Mesenchymal stem cell (in vitro differentiated cells and primary cell): ENCODE results near the gene SERPINE1.
"Not testable (repeated sequence)": the region's sequence is repeated elsewhere in the genome, so short reads cannot be mapped to it uniquely, and the experiment has no call there.

Source experiments
- DNase-seq: peaks from one replicate; pipeline ENCODE4 v3.0.0-alpha.2; 2013
- H2AFZ ChIP-seq: one replicate; pipeline ENCODE4 v1.6.1; 2013; ENCODE audit warnings: low read depth, mild to moderate bottlenecking, control low read depth, inconsistent platforms, low read length, moderate library complexity
- H2AK5ac ChIP-seq: 2 replicates; pipeline ENCODE4 v1.6.1; 2013; ENCODE audit warnings: low read length, moderate library complexity, mild to moderate bottlenecking, inconsistent platforms; ENCODE audit not compliant: severe bottlenecking
- H2BK120ac ChIP-seq: one replicate; pipeline ENCODE4 v1.6.1; 2013; ENCODE audit warnings: low read depth, mild to moderate bottlenecking, inconsistent platforms, low read length, moderate library complexity
- H2BK12ac ChIP-seq, 2 experiments: one replicate each; pipeline ENCODE4 v1.6.1; 2013; ENCODE audit warnings: inconsistent platforms in 2 of 2, low read length in 2 of 2, mild to moderate bottlenecking in 2 of 2, moderate library complexity in 2 of 2, control low read depth in 1 of 2
- H2BK15ac ChIP-seq: one replicate; pipeline ENCODE4 v1.6.1; 2013; ENCODE audit warnings: mild to moderate bottlenecking, low read depth, inconsistent platforms; ENCODE audit not compliant: poor library complexity, severe bottlenecking
- H2BK5ac ChIP-seq: 2 replicates; pipeline ENCODE4 v1.6.1; 2013; ENCODE audit warnings: low read depth, mild to moderate bottlenecking, low read length, control low read depth, inconsistent platforms; ENCODE audit not compliant: poor library complexity, severe bottlenecking
- H3K14ac ChIP-seq, 2 experiments: one replicate each; pipeline ENCODE4 v1.6.1; 2013; ENCODE audit warnings: inconsistent platforms in 2 of 2, low read length in 2 of 2, control low read depth in 1 of 2, mild to moderate bottlenecking in 1 of 2, moderate library complexity in 1 of 2
- H3K18ac ChIP-seq, 2 experiments: one replicate each; pipeline ENCODE4 v1.6.1; 2013; ENCODE audit warnings: inconsistent platforms in 2 of 2, low read length in 2 of 2, control low read depth in 1 of 2, low read depth in 1 of 2, mild to moderate bottlenecking in 1 of 2
- H3K23ac ChIP-seq, 2 experiments: one replicate each; pipeline ENCODE4 v1.6.1; 2013; ENCODE audit warnings: inconsistent platforms in 2 of 2, low read length in 2 of 2, mild to moderate bottlenecking in 2 of 2, moderate library complexity in 2 of 2, control low read depth in 1 of 2
- H3K27ac ChIP-seq: 2 replicates; pipeline ENCODE4 v1.5.1; 2013; ENCODE audit warnings: mild to moderate bottlenecking, moderate library complexity, low read length, control low read depth, inconsistent platforms; ENCODE audit not compliant: poor library complexity, severe bottlenecking
- H3K27me3 ChIP-seq, 2 experiments: 2 replicates each; pipeline versions ENCODE4 v1.6.1 to v1.7.0; 2013; ENCODE audit warnings: low read length in 2 of 2, mild to moderate bottlenecking in 2 of 2, moderate library complexity in 2 of 2, control low read depth in 1 of 2, inconsistent platforms in 1 of 2; ENCODE audit not compliant: control insufficient read depth in 1 of 2, insufficient read depth in 1 of 2
- H3K36me3 ChIP-seq, 2 experiments: 2 replicates each; pipeline versions ENCODE4 v1.6.1 to v1.7.0; 2013; ENCODE audit warnings: low read length in 2 of 2, control low read depth in 1 of 2, inconsistent platforms in 1 of 2, low read depth in 1 of 2, mild to moderate bottlenecking in 1 of 2; ENCODE audit not compliant: insufficient read depth in 2 of 2, control insufficient read depth in 1 of 2
- H3K4ac ChIP-seq, 2 experiments: one replicate each; pipeline ENCODE4 v1.6.1; 2013; ENCODE audit warnings: inconsistent platforms in 2 of 2, low read length in 2 of 2, mild to moderate bottlenecking in 2 of 2, moderate library complexity in 2 of 2, control low read depth in 1 of 2, low read depth in 1 of 2
- H3K4me1 ChIP-seq: 2 replicates; pipeline ENCODE4 v1.6.1; 2013; ENCODE audit warnings: low read depth, low read length, control low read depth; ENCODE audit not compliant: control insufficient read depth, insufficient read depth
- H3K4me2 ChIP-seq: 2 replicates; pipeline ENCODE4 v1.6.1; 2013; ENCODE audit warnings: low read length, mild to moderate bottlenecking, inconsistent platforms; ENCODE audit not compliant: poor library complexity, severe bottlenecking
- H3K4me3 ChIP-seq, 2 experiments: 2 replicates each; pipeline versions ENCODE4 v1.5.1 to v1.7.0; 2013; ENCODE audit warnings: low read length in 2 of 2, mild to moderate bottlenecking in 2 of 2, control low read depth in 1 of 2, low read depth in 1 of 2; ENCODE audit not compliant: insufficient read depth in 1 of 2
- H3K79me1 ChIP-seq: replicated peaks from 2 replicates; pipeline ENCODE4 v1.6.1; 2013; ENCODE audit warnings: mild to moderate bottlenecking, control low read depth, low read length, inconsistent platforms; ENCODE audit not compliant: poor library complexity, severe bottlenecking
- H3K9ac ChIP-seq: 2 replicates; pipeline ENCODE4 v1.7.0; 2013; ENCODE audit warnings: mild to moderate bottlenecking, low read length, moderate library complexity
- H3K9me3 ChIP-seq: 2 replicates; pipeline ENCODE4 v1.7.0; 2013; ENCODE audit warnings: mild to moderate bottlenecking, low read length; ENCODE audit not compliant: control insufficient read depth
- H4K8ac ChIP-seq: one replicate; pipeline ENCODE4 v1.6.1; 2013; ENCODE audit warnings: inconsistent platforms, mild to moderate bottlenecking, low read length, moderate library complexity
- H4K91ac ChIP-seq: one replicate; pipeline ENCODE4 v1.6.1; 2013; ENCODE audit warnings: mild to moderate bottlenecking, low read length, inconsistent platforms
- WGBS: methylation state at CpG from one replicate; pipeline ENCODE4 v1.1.7; 2013; ENCODE audit warnings: mixed read lengths; 5-methylcytosine and 5-hydroxymethylcytosine counted together

Gene SERPINE1

DNA sequence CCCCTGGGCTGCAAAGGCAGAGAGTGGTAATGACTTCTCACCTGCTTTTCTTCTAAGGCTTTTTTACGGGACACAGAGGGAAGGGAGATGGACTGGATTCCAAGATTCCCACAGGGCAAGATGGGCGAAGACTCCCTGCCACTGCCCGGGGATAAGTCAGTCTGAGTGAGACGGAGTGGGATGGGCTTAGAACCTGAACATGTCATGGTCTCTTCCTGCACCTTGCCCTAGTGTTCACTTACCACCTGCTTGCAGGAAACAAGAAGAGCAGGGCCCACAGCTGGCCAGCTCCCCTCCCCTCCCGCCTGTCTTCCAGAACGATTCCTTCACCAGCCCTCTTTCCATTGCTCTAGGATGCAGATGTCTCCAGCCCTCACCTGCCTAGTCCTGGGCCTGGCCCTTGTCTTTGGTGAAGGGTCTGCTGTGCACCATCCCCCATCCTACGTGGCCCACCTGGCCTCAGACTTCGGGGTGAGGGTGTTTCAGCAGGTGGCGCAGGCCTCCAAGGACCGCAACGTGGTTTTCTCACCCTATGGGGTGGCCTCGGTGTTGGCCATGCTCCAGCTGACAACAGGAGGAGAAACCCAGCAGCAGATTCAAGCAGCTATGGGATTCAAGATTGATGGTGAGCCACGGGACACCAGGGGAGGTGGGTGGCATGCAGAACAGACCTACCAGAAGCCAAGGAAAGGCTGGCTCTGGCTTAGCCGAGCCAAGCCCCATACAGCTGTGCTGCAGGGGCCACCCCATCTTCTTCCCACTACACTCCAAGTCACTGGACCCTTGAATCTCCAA is 1.3 kb downstream of the SERPINE1 start:
- H3K4ac ChIP-seq = peak overlapping the region; percentile 31 to 75
- H2AFZ ChIP-seq = no peak overlapping the region
- peaks cover 33 to 37% of the 10 kb centered on the region in 2 experiments for H3K36me3 ChIP-seq
- H3K27me3 ChIP-seq = no peaks in the 10 kb centered on the region
- peaks cover 35% of the 10 kb centered on the region for H3K4me1 ChIP-seq
- peak overlapping the region; percentile 62 to 86 for H3K4me3 ChIP-seq
- H2BK15ac ChIP-seq = peak overlapping the region; percentile 84
- 63% methylated on average over 14 of the region's 14 CpGs for WGBS
- H2AK5ac ChIP-seq = peak overlapping the region; percentile 20
- peak overlapping the region; percentile 92 for H3K9ac ChIP-seq
- H3K4me2 ChIP-seq = peak overlapping the region; percentile 75
- H4K91ac ChIP-seq = peak overlapping the region; percentile 92
- H3K14ac ChIP-seq = peak overlapping the region; percentile 41 to 68
- DNase-seq = peak; percentile 53
- no peak overlapping the region for H2BK5ac ChIP-seq
- H3K27ac ChIP-seq = peak overlapping the region; percentile 56
- peak overlapping the region; percentile 88 for H4K8ac ChIP-seq
- H2BK120ac ChIP-seq = peak overlapping the region; percentile 57
- peaks cover 3% of the 10 kb centered on the region for H3K79me1 ChIP-seq
- H3K18ac ChIP-seq = peak overlapping the region; percentile 79 to 83
- H3K23ac ChIP-seq = no peak overlapping the region
- peak overlapping the region; percentile 32 to 91 for H2BK12ac ChIP-seq
- no peaks in the 10 kb centered on the region for H3K9me3 ChIP-seq

GRCh38 chr7:101129603-101130117 is 2.8 kb downstream of the SERPINE1 start:
- H2BK5ac ChIP-seq = no peak overlapping the region
- no peak overlapping the region for H2BK12ac ChIP-seq
- H3K9ac ChIP-seq = peak overlapping the region; percentile 68
- H3K4me2 ChIP-seq = no peak overlapping the region
- no peaks in the 10 kb centered on the region for H3K9me3 ChIP-seq
- DNase-seq = peak; percentile 62
- H3K4me1 ChIP-seq = peaks cover 41% of the 10 kb centered on the region
- no peaks in the 10 kb centered on the region for H3K27me3 ChIP-seq
- H3K79me1 ChIP-seq = peaks cover 6% of the 10 kb centered on the region
- H3K4ac ChIP-seq = no peak overlapping the region
- no peak overlapping the region for H3K14ac ChIP-seq
- no peak overlapping the region for H3K18ac ChIP-seq
- H2BK120ac ChIP-seq = no peak overlapping the region
- WGBS = no CpG with 5 or more reads among the region's 3 CpGs
- H2AK5ac ChIP-seq = no peak overlapping the region
- H2AFZ ChIP-seq = no peak overlapping the region
- H3K27ac ChIP-seq = peak overlapping the region; percentile 14
- peaks cover 44 to 51% of the 10 kb centered on the region in 2 experiments for H3K36me3 ChIP-seq
- H3K4me3 ChIP-seq = peak overlapping the region in 1 of 2 experiments; percentile 86
- H3K23ac ChIP-seq = no peak overlapping the region
- H4K8ac ChIP-seq = no peak overlapping the region
- no peak overlapping the region for H4K91ac ChIP-seq
- H2BK15ac ChIP-seq = no peak overlapping the region

- Histone ChIP-seq H3K4me1 (peaks cover 31% of the 10 kb centered on the region), H3K27ac (peak overlapping the region; percentile 44), H3K9ac (peak overlapping the region; percentile 76), H3K36me3 (peaks cover 64 to 79% of the 10 kb centered on the region in 2 experiments), H3K18ac (peak overlapping the region in 1 of 2 experiments; percentile 73)
- not testable (repeated sequence) for H3K23ac ChIP-seq, H3K14ac ChIP-seq, H2AFZ ChIP-seq, H3K4ac ChIP-seq, H4K91ac ChIP-seq, H2BK15ac ChIP-seq, H2BK120ac ChIP-seq, H4K8ac ChIP-seq, H3K79me1 ChIP-seq, H3K4me3 ChIP-seq, H3K4me2 ChIP-seq, H3K9me3 ChIP-seq, H2AK5ac ChIP-seq, H2BK12ac ChIP-seq, H3K27me3 ChIP-seq, H2BK5ac ChIP-seq
- 76% methylated on average over 15 of the region's 18 CpGs for WGBS
- peak; percentile 72 for DNase-seq
These were observed 6.0 kb downstream of the SERPINE1 start for GRCh38 chr7:101132626-101133600.
